Breast epithelium (tissue), 4 donors: Measurements from ENCODE around the gene GNG7. TPM values are rescaled to one million over a fixed set of nuclear protein-coding genes. Genes with fewer than 3 reads are reported as not detected.
A peak's percentile ranks its signal among the peaks of the same experiment; 100 is the strongest.
"Not testable (repeated sequence)": the region's sequence is repeated elsewhere in the genome, so short reads cannot be mapped to it uniquely, and the experiment has no call there.

Experiments
- DNase-seq, 2 donors: peaks; one replicate each; pipeline ENCODE4 v3.0.0-alpha.2; 2019; ENCODE audit warnings: low spot score in 2 of 2
- H3K27ac ChIP-seq, 2 donors: fragments of 200-600 bp; sonication (generic) in 1 of 2; one replicate each; pipeline ENCODE4 v1.5.1; 2016 to 2019; ENCODE audit warnings: mild to moderate bottlenecking in 1 of 2
- H3K27me3 ChIP-seq, 2 donors: fragments of 200-600 bp; sonication (generic) in 1 of 2; one replicate each; pipeline versions ENCODE4 v1.5.1 to v1.6.0; 2017 to 2019; ENCODE audit warnings: control low read depth in 1 of 2, mild to moderate bottlenecking in 1 of 2
- H3K36me3 ChIP-seq: fragments of 200-600 bp; one replicate; pipeline ENCODE4 v1.5.1; 2019
- H3K4me1 ChIP-seq, 2 donors: fragments of 200-600 bp; sonication (generic); one replicate each; pipeline ENCODE4 v1.5.1; 2016 to 2019; ENCODE audit warnings: control low read depth in 1 of 2
- H3K4me3 ChIP-seq, 3 donors: fragments of 200-600 bp; sonication (generic); 1 replicate in 2 of 3; 2 replicates in 1 of 3; pipeline ENCODE4 v1.5.1; 2016 to 2019; ENCODE audit warnings: mild to moderate bottlenecking in 3 of 3, moderate library complexity in 2 of 3
- H3K9me3 ChIP-seq, 2 donors: fragments of 200-600 bp; sonication (generic) in 1 of 2; one replicate each; pipeline ENCODE4 v1.5.1; 2016 to 2019; ENCODE audit warnings: control low read depth in 1 of 2
- CTCF ChIP-seq, 3 donors: fragments of 450-650 bp; IDR thresholded peaks; one replicate each; pipeline ENCODE4 v1.5.1; 2016 to 2017; ENCODE audit warnings: antibody characterized with exemption in 3 of 3, mild to moderate bottlenecking in 3 of 3, moderate library complexity in 3 of 3
- POLR2A ChIP-seq: fragments of 450-650 bp; IDR thresholded peaks from one replicate; pipeline ENCODE4 v1.6.1; 2016; ENCODE audit warnings: antibody characterized with exemption, mild to moderate bottlenecking, moderate library complexity
- POLR2AphosphoS5 ChIP-seq, 3 donors: sonication (generic); formaldehyde crosslinking; IDR thresholded peaks; one replicate each; pipeline ENCODE4 v1.6.1; 2017; ENCODE audit warnings: antibody characterized with exemption in 3 of 3
- intact Hi-C: fragments of 100-400 bp; cut with DNase I; formaldehyde crosslinking; loops from one replicate; pipeline ENCODE4 v1.15.1; 2023; ENCODE audit warnings: low total_unique reads
- total RNA-seq, 3 donors: library from RNA; depleted of rRNA; stranded (reverse); fragments of >200 nt; gene quantifications; one replicate each; pipeline ENCODE4 v1.1.0, GENCODE V29; 2016

GNG7 gene
- total RNA-seq, 3 donors from 2014 or later = 1.6 to 7.8 (median 4.3) TPM

- intact Hi-C loops = no loop called here
- TF ChIP-seq POLR2AphosphoS5 (IDR thresholded peaks at IDR 0.05) = no peak
- no peak for TF ChIP-seq POLR2A
- TF ChIP-seq CTCF (IDR thresholded peaks at IDR 0.05) = no peak
- Histone ChIP-seq H3K9me3 (no peaks in the 10 kb centered on the region), H3K27ac (peak overlapping the region; percentile 75 to 88), H3K36me3 (no peaks in the 10 kb centered on the region), H3K4me3 (no peak overlapping the region), H3K4me1 (peaks cover 14 to 30% of the 10 kb centered on the region in 2 donors), H3K27me3 (no peaks in the 10 kb centered on the region)
- no peak for DNase-seq
Measured at GRCh38 chr19:2547721-2548120, 154.8 kb downstream of the GNG7 start.

- no peak for DNase-seq
- Histone ChIP-seq H3K36me3 (no peaks in the 10 kb centered on the region), H3K27me3 (no peaks in the 10 kb centered on the region), H3K9me3 (no peaks in the 10 kb centered on the region), H3K4me3 (peak overlapping the region in 1 of 3 donors; percentile 36), H3K27ac (peak overlapping the region; percentile 75 to 88), H3K4me1 (peaks cover 19 to 36% of the 10 kb centered on the region in 2 donors)
- TF ChIP-seq CTCF (IDR thresholded peaks at IDR 0.05) (no peak), POLR2AphosphoS5 (IDR thresholded peaks at IDR 0.05) (no peak), POLR2A (no peak)
- intact Hi-C loops = no loop called here
Measured at GRCh38 chr19:2547033-2547680, 155.3 kb downstream of the GNG7 start.

GRCh38 chr19:2546128-2547032, 156.1 kb downstream of the GNG7 start:
- Histone ChIP-seq H3K27me3 (no peaks in the 10 kb centered on the region), H3K9me3 (no peaks in the 10 kb centered on the region), H3K4me3 (peak overlapping the region in 2 of 3 donors; percentile 11 to 36), H3K36me3 (no peaks in the 10 kb centered on the region), H3K27ac (peak overlapping the region; percentile 75 to 88), H3K4me1 (peaks cover 20 to 37% of the 10 kb centered on the region in 2 donors)
- DNase-seq = peak; percentile 80 to 82
- intact Hi-C loops = no loop called here
- TF ChIP-seq POLR2AphosphoS5 (IDR thresholded peaks at IDR 0.05) (peak in 2 of 3 donors; percentile 24 to 61), CTCF (IDR thresholded peaks at IDR 0.05) (no peak)

- Histone ChIP-seq H3K4me1 (peaks cover 23 to 37% of the 10 kb centered on the region in 2 donors), H3K27ac (peak overlapping the region; percentile 96 to 97)
- H3K9me3 ChIP-seq, DNase-seq, intact Hi-C loops, H3K27me3 ChIP-seq, H3K4me3 ChIP-seq, H3K36me3 ChIP-seq: not testable (repeated sequence)
Measured at GRCh38 chr19:2545416-2546127, 156.9 kb downstream of the GNG7 start.

- no peak for TF ChIP-seq POLR2AphosphoS5 (IDR thresholded peaks at IDR 0.05)
- no peak for TF ChIP-seq CTCF (IDR thresholded peaks at IDR 0.05)
- TF ChIP-seq POLR2A = no peak
- H3K4me1 ChIP-seq = peaks cover 23 to 40% of the 10 kb centered on the region in 2 donors
- DNase-seq = no peak
- H3K9me3 ChIP-seq = no peaks in the 10 kb centered on the region
- H3K4me3 ChIP-seq = peak overlapping the region in 1 of 3 donors; percentile 57
- H3K36me3 ChIP-seq = no peaks in the 10 kb centered on the region
- peak overlapping the region; percentile 96 to 97 for H3K27ac ChIP-seq
- intact Hi-C loops = no loop called here
- no peaks in the 10 kb centered on the region for H3K27me3 ChIP-seq
Measured at GRCh38 chr19:2544576-2545415, 157.7 kb downstream of the GNG7 start.
